ENCODE data around the gene OXNAD1.

DNA sequence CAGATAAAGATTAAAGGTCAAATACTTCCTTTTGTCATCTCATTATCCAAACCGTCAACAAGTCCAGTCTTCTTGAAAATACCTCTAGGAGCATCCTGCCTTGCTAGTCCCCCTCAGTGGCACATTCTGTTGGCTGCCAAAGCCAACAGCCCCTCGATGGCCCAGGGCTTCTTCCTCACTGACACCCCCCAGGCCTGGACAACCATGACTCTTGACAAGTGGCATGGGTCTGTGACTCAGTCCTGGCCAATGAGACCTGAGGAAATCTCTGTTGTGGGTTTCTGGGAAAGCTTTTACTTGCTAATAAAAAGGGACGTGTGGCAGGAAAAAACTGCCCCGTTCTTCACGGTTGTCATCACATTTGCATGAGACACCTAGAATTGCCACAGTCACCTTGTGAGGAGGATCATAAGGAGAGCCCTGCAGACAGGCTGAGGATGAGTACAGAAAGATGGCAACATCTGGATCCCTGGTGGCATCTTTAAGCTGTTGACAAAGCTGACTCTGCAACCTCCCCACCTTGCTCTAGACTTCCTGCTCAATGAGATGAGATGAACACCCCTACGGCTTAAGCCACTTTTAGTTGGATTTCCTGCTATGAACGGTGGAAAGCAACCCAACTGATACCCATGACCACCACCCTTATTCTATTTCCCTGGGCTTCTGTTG is 81.5 kb downstream of the OXNAD1 start:
- TF ChIP-seq POLR2A (IDR thresholded peaks at IDR 0.05; ENCODE audit: low read depth, low read length) (no peak), TAF1 (IDR thresholded peaks at IDR 0.05; ENCODE audit: low read depth, low read length) (no peak), POLR2AphosphoS5 (IDR thresholded peaks at IDR 0.05; ENCODE audit: low read depth, low read length) (no peak), SPI1 (IDR thresholded peaks at IDR 0.05; ENCODE audit: low read depth, low read length) (no peak), PAX5 (IDR thresholded peaks at IDR 0.05; ENCODE audit: insufficient read depth, low read length, severe bottlenecking) (no peak), POU2F2 (IDR thresholded peaks at IDR 0.05; ENCODE audit: low read depth, low read length) (no peak)
